Kasumi-1 (cell line): ENCODE data around the gene CHMP1A.
"Not testable (repeated sequence)": the region's sequence is repeated elsewhere in the genome, so short reads cannot be mapped to it uniquely, and the experiment has no call there.

Experiments used
- DNase-seq, 2 experiments: peaks; one replicate each; lab custom pipeline; 2025; lab: John Stamatoyannopoulos, UW

The CHMP1A gene

DNA sequence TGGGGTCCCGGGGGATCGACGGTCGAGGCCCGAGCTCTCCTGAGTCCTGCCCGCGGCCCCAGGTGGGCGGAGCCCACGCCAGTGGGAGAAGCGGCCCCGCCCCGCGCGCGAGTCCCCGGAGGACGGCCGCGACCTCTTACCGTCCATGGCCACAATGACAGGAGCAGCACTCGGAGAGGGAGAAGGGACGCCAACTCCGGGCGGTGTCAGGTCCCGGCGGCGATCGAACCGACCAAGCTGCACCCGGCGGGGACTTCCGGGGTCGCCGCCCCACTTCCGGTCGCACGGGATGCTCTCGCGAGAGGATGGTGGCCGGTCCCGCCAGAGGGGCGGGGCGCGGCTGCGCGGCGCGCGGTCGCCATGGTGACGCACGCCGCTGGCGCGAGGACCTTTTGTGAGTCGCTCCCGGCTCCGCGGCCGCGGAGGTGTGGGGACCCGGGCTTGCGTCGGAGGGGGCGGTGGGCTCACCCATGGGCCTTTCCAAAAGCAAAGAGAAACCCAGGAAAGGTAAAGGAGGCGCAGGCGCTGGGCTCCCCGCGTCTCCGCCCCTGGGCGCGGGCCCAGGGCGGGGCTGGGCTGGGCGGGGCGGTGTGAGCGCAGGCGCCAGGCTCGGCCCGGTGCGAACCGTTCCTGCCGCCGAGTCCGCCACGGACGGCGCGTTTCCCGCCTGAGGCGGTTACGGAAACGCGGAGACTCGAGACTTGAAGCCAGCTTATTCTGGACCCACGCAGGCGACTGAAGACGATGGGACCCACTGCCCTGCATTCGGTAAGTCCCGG is at the start of gene CHMP1A, which contains the start of gene SPATA33:
CHMP1A (minus strand) TSS at position 267 of the 779 bp plus-strand sequence; CDS start at position 147, 120 bp downstream.
SPATA33 (plus strand) TSS at position 395 of the 779 bp plus-strand sequence; CDS start at position 471, 76 bp downstream.
- peak; percentile 54 to 61 for DNase-seq

DNA sequence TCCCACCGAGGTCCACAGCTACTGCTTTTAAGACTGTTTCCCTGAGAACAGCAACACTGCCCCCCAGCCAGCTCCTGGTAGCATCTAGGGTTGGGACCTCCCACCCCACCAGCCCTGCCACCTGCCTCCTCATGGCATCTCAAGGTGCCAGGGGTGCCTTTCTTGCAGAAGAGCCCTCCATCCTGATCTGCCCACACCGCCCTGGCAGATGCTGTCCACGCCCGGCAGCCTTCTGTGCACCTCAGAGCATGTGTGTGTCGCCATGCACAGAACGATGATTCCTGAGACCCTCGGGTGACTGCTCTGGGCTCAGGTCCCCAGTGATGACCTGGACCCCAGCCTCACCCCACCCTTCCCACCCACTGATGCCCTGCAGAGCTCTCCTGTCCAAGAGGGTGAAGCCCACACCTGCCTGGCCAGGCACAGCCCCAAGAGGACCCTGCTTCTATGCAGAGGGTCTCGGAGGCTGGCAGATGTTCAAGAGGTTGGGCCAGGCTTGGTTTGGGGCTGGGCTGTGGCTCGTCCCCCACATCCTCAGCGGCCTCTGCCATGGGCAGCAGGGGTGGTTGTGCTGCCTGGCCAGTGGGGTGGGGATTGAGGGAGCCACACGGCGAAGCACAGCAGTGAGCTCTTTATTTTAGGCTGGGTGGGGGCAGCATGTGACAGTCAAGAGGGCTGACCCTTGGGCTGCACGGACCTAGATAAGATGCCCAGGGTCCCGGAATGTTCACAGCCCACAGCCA is 49.2 kb upstream of the CHMP1A start:
- no peak for DNase-seq

DNA sequence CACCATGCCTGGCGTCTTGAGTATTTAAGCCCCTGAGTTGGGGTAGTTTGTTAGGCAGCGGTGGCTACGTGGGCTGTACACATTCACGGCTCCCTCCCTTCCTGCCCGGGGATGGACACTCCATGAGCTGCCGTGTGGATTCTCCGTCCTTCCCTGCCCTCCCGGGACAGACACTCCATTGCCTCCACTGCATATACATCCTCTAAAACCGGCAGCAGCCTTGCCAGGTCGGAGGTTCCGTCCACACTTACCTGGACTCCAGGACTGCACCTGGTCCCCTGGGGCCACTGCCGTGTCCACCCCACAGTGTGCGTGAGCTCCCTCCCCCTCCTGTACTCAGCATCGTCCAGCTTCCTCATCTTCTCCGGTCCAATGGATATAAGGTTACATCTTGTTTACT is 47.5 kb upstream of the CHMP1A start:
- no peak for DNase-seq

DNA sequence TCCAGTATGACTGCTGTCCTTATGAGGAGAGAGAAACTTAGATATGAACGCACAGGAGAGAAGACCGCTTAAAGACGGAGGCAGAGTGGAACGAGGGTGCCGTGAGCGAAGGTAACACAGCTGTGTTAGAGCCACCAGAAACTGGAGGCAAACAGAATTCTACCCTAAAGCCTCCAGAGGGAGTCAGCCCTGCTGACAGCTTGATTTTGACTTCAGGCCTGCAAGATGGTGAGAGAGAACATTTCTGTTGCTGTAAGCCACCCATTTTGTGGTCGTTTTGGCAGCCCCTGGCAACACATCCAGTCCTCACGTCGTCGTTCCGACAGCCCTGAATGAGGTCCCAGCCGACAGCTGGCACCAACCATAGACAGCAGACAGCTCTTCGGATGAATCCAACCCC is 46.8 kb upstream of the CHMP1A start:
- DNase-seq, result no peak

DNA sequence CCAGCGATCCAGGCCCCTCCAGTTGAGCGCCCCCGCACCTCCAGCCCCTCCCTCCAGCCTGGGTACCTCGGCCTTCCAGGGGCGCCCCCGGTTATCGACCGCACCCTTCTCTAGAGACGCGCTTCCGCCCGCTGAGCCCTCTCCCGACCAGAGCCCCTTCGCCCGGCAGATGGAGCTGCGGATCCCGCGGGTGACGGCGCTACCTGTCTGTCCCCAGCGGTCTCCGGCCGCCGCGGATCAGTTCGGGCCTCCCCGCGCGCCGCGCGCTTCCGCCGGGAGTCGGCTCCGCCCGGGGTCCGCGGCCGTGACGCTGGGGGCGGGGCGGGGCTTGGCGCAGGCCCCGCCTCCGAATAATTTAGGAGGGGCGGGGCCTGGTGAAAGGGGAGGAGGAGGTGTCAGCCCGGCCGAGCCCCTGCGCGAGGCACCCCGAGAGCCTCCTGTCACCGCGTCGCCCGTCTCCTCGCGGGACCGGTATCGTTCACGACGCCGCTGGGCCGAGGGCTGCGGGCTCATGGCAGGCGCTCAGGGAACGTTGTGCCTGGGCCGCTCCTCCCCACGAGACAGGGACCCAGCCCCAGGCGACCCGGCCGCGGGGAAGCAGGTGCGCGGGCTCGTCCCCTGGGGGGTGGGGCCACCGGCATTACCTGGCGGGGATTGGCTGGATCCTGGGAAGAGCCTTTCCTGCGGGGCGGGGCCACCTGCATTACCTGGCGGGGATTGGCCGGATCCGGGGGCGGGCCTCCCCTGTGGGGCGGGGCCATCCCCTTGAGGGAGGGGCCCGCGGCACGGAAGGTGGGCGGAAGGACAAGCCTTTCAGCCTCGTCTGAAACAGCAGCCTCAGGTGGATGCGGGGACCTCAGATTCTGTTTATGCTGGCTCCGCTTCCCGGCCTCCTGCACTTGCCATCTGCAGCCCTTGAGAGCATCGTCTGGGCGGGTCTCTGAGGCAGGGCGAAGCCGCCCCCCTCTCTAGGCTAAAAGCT is 44.2 kb upstream of the CHMP1A start, which contains the start of gene SPATA2L:
SPATA2L (minus strand) TSS at position 281 of the 982 bp plus-strand sequence. CDS start 473 bp downstream, outside the sequence.
- DNase-seq, result peak; percentile 92 to 93

DNA sequence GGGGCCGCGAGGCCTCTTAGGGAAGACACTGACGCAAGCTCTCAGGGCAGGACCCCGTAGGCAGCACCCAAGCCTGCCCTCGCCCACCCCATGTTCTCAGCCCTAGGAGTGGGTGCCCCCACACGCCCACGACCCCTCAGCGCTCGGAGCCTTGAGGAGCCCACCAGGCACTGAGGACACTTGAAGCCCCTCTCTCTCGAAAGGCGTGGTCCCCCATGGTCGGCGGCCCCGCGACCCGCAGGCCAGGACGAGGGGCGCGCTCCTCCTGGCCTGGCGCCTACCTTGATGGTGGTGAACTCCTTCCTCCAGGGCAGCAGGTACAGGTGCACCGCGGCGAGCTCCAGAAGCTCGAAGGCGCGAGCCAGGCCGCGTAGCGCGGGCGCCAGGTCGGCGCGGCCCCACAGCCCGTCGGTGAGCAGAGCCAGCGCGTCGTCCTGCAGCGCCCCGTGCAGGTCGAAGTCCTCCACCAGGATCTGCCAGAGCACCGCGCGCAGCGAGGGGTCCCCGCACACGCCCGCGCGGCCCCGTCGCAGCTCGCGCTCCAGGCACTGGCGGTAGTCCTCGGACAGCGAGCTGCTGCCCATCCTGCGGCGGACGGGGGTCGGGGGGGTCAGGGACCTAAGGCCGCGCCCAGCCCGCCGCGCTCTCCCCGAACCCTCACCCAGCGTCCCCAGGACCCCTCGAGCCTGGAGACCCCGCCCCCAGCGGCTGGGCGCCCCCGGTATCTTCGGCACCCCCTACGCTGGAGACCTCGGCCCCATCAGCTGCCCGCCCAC is 43.3 kb upstream of the CHMP1A start:
- peak in 1 of 2 experiments; percentile 12 for DNase-seq

DNA sequence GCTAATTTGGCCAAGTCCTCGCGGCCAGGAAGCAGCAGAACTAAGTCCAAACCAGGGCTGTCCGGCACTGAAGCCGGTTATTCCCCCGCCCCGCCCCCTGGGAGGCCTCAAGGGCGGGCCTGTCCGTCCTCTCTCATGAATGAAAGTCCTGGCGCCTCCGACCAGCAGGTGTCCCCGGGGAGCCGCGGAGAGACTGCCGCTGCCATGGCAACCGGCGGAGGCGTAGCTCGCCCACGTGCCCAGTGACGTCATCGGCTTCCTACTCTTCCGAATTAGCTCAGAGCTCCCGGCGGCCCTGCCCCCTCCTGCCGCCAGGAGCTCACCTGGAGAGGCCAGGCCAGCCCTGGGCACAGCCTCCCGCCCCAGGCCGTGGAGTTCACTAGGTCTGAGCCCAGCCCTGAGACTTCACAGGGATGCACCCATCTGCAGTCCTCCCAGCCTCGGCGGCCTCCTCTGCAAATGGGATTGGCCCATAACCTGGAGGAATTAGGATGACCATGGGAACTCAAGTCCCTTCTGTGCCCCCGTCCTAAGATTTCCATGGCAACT is 42.7 kb upstream of the CHMP1A start:
- DNase-seq, result peak; percentile 94 to 95

DNA sequence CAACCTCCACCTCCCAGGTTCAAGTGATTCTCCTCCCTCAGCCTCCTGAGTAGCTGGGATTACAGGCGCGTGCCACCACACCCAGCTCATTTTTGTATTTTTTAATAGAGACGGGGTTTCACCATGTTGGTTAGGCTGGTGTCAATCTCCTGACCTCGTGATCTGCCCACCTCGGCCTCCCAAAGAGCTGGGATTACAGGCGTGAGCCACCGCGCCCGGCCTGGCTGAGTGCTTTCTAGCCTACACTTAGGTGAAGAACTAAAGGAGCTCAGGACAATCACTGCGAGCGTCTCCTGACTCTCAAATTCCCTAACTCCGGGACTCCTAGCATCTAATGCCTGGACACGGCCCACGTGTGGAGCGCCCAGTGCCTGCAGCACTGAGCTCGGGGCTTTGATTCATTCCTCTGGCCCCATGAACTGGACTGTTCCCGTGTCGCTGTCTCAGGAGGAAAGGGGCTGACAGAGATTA is 42.2 kb upstream of the CHMP1A start:
- DNase-seq, result not testable (repeated sequence)

DNA sequence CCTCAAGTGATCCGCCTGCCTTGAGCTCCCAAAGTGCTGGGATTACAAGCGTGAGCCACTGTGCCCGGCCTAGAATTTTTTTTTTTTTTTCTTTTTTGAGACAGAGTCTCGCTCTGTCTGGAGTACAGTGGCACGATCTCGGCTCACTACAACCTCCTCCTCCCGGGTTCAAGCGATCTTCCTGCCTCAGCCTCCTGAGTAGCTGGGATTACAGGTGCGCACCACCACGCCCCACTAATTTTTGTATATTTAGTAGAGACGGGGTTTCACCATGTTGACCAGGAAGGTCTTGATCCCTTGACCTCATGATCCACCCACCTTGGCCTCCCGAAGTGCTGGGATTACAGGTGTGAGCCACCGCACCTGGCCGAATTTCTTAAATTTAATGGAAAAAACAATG is 41.2 kb upstream of the CHMP1A start:
- DNase-seq, result not testable (repeated sequence)

DNA sequence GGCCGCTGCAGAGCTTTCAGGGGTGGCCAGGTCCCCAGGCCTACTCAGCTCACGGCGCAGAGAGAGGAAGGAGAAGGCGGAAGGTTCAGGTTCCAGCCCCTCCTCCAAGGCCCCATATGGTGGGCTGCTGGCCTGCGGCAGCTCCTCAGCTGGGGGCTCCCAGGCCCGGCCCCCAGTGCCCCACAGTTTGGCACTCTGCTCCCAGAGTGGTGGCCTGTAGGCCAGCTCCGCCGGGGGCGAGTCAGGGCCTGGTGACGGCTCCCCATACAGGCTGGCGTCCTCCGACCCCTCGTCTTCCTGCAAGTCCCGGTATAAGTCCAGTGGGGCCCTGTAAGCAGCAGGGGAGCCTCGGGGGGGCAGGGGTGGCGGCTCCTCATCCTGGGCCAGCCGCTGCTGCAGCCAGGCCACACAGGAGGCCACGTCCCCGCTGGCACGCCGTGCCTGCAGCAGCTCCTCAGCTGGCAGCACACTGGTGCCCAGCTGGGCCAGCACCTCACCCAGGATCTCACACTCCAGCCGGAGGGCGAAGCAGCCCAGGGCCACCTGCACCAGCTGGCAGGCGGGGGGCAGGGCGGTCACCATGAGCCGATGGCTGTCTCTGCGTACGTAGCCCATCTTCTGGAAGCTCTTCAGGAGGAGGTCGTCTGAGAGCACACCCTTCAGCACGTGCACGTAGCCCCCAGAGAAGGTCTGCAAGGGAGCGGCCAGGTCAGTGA is 40.3 kb upstream of the CHMP1A start:
- no peak for DNase-seq

DNA sequence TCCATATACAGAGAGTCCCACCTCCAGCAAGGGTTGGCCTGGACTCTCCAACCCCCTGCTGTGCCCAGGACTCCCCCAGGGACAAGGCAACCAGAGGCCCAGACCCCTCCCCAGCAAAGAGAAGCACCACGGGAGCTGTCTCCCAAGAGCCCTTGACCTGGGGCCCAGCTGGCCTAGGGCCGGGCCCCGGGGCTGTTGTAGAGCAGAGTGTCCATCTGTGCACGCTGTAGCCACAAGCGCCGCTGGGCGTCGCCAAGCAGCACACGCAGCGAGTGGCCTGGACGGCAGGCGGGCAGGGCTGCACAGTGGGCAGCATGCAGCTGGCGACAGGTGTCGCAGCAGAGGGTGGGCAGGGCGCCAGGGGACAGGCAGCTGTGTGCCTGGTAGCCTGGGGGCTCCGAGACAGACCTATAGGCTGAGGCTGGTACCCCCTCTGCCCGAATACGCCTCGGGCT is 39.7 kb upstream of the CHMP1A start:
- DNase-seq, result no peak

DNA sequence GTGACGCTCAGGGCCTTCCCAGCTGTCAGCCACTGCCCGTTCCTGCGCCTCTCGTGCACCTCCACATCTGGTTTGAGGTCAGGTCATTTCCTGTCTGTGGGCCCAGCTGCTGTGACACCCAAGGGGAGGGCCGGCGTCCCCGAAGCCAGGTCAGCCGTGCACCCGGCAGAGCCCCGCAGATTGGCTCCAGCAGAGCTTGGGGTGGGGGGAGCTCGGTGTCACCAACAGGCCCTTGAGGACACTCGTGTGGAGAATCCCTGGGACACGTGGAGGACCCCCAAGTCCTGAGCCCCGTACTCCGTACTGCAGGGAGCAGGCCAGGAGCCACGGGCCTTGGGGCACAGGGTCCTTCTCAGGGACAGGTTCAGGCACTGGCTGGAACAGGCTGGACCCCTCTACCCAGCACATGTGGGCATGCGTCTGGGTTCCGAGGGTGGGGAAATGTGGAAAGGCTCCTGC is 39.2 kb upstream of the CHMP1A start:
- DNase-seq, result no peak

DNA sequence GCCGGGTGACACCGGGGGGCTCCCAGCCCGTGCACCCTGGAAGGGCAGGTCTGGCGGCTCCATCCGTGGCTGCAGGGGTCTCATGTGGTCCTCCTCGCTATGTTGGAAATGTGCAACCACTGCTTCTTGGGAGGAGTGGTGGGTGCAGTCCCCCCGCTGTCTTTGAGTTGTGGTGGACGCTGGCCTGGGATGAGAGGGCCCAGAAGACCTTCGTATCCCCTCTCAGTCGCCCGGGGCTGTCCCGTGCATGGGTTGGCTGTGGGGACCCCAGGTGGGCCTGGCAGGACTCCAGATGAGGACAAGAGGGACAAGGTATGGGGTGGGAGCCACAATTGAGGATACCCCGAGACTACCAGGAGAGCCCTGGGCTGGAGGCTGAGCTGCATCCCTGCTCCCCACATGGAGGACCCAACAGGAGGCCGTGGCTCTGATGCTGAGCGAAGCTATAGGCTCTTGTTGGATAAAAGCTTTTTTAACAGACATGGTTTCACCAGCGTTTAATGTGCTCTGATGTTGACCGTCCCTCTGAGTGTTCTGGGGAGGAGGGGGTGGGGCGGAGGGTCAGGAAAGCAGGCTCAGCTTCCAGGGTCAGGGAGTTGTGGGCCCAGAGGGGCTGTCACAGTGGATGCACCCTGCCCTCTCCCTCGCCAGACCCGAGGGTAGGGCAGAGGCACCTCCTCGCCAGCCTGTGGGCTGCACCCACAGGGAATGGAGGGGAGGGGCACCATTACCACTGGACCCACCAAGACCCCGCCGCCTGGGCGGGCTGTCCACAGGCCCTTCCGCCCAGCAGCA is 38.6 kb upstream of the CHMP1A start:
- no peak for DNase-seq

DNA sequence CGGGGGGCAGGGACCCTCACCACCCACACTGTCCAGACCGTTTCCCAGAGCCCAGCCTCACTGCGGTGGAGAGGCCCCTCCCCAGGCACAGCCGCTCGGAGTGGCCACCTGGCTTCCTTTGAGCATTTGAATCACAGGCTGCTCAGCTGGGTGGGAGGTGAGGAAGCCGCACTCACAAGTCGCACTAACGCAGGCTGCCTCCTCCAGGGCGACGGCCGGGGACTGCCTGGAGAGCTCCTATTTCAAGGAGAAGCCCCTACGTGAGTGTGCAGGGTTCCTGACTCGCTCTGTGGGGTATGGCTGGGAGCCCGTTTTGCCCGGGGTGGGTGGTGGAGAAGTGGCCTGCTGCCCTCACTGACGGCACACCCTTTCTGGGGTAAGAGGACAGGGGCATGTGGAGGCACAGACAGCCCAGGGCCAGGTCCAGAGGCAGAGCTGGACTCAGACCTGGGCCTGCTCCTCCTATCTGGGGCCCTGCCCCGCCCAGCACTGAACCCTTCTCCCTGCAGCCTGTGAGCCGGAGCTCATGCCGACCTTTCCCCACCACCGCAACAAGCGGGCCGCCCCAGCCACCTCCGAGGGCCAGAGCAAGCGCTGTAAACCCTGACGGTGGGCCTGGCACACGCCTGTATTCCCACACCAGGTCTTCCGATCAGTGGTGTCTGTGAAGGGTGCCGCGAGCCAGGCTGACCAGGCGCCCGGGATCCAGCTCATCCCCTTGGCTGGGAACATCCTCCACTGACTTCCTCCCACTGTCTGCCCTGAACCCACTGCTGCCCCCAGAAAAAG is 37.8 kb upstream of the CHMP1A start:
- DNase-seq, result no peak

DNA sequence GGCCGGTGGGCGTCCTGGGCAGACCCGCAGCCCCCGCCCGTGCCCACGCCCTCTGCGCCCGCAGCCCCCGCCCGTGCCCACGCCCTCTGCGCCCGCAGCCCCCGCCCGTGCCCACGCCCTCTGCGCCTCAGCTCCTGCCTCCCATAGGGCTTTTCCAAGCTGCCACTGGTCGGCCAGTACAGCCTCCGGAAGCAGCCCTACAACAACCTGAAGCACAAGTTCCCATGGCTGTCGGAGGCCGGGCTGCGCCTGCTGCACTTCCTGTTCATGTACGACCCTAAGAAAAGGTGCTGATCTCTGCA is 37.2 kb upstream of the CHMP1A start:
- not testable (repeated sequence) for DNase-seq

DNA sequence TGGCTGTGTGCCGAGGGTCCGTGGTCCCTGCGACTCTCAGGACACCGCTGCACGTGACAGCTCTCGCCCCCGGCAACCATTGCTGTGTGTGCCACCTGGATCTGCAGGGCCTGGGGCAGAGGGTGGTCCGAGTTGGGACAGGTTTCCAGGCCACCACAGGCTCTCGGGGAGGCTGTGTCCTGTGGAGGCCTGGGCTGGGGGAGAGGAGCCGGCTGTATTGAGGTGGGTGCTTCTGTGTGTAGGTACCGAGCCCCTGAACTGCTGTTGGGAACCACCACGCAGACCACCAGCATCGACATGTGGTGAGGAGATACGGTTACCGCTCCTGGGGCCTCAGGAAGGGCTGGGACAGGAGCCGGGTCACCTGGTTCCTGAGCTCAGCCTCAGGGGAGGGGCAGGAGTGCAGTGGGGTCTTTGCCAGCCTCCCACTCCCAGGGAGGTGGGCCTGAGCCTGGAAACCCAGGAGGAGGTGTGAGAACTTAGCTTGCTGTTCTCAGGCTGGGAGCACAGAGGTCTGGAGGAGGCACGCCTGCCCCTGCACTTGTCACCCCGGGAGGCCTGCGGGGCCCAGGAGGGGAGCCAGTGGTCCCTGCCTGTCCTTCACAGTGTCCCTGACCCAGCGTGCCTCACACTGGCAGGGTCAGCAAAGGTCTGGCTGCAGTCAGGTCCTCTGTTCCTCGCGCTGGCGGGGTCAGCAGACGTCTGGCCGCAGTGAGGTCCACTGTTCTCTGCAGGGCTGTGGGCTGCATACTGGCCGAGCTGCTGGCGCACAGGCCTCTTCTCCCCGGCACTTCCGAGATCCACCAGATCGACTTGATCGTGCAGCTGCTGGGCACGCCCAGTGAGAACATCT is 36.6 kb upstream of the CHMP1A start:
- no peak for DNase-seq

DNA sequence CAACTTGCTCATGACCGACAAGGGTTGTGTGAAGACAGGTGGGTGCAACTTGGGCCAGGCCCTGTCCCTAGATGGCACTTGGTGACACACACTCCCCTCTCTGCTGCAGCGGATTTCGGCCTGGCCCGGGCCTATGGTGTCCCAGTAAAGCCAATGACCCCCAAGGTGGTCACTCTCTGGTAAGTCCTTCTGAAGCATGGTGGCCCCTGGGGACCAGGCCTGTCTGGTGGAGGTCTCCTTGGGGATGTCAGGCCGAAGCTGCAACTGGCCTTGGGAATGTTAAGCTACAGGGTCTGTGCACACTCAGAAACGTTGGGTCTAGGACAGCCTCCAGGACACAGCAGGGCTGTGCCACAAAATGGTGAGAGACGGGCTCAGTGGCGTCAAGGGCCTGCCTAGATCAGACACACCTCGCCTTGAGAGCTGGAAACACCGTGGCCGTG is 35.8 kb upstream of the CHMP1A start:
- DNase-seq, result no peak
